LHCN-M2 (cell line): Measurements from ENCODE around the gene PLEKHG5. TPM values are rescaled to one million over a fixed set of nuclear protein-coding genes. Genes with fewer than 3 reads are reported as not detected.
A peak's percentile ranks its signal among the peaks of the same experiment; 100 is the strongest.
"Not testable (repeated sequence)": the region's sequence is repeated elsewhere in the genome, so short reads cannot be mapped to it uniquely, and the experiment has no call there.

Experiments
- DNase-seq: peaks from one replicate; pipeline ENCODE4 v3.0.0-alpha.2; 2012; ENCODE audit warnings: low read depth
- total RNA-seq: library from RNA; depleted of rRNA; stranded (reverse); fragments of >200 nt; gene quantifications from 2 replicates; pipeline ENCODE4 v1.2.3, GENCODE V29; 2014

PLEKHG5 gene
- total RNA-seq, 1 experiment from 2014 or later = 1.8 TPM

DNA sequence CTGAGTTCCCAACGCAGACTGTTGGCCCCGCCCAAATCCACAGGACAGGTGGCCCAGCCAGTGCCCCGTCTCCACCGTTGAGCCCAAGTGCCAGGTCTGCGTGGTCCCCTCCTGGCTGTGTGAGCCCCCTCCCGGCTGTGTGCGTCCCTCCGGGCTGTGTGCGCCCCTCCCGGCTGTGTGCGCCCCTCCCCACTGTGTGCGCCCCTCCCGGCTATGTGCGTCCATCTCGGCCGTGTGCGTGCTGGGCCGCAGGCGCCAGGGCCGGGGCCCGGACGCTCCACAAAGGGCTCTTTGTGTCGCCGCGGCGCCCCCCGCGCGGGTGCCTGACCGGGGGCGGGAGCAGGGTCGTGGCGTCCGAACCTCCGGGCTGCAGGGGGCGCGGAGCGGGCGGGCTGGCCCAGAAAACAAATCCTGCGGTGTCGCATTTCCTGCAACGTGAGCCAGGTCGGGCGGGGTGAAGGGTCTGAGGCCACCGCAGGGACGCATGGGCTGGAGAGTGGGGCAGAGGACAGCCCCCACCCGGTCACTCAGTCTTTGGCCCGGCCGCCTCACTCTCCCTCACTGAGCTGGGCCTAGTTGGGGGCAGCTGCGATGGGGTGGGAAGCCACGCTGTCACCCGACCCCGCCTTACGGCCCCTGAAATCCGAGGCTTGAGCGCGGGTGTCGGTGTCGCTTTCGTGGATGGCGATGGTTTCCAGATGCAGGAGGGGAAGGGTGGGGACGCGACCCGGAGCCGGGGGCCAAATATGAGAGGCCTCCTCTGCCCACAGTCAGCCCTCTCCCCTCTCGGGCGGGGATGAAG is 44.2 kb downstream of the PLEKHG5 start:
- DNase-seq = no peak

DNA sequence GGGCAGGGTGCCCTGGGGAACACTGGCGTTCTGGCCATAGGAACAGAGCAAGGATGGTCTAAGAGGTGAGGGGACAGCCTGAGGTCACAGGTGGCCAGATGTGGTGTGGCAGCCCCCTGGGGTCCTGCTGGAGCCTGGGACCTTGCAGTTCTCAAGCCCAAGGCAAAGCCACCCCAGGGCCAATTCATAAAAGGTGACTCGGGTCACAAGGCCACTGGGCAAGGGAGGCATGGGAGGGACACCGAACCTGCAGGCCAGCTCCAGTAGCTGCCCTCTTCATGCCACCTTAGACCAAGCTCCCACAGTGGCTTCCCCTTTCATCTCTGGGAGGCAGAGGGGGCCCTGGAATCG is 44.8 kb downstream of the PLEKHG5 start:
- DNase-seq = no peak

DNA sequence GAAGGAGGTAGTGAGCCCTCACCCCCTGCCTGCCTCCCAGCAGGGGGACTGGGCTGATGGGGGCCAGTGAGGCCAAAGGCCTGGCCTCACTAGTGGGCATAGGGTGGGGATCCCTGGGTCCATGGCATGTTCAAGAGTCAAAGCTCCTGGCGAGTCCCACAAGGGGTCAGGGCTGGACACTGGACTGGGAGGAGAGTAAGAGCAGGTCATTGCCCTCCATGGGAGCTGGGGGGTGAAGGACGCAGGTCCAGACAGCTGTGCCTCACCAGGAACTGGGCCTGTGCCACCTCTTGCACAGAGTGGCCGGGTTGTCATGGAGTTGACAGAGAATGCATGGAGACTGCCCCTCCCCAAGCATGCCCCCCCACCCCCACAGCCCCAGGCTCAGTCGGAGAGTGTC is 45.5 kb downstream of the PLEKHG5 start:
- DNase-seq = not testable (repeated sequence)

DNA sequence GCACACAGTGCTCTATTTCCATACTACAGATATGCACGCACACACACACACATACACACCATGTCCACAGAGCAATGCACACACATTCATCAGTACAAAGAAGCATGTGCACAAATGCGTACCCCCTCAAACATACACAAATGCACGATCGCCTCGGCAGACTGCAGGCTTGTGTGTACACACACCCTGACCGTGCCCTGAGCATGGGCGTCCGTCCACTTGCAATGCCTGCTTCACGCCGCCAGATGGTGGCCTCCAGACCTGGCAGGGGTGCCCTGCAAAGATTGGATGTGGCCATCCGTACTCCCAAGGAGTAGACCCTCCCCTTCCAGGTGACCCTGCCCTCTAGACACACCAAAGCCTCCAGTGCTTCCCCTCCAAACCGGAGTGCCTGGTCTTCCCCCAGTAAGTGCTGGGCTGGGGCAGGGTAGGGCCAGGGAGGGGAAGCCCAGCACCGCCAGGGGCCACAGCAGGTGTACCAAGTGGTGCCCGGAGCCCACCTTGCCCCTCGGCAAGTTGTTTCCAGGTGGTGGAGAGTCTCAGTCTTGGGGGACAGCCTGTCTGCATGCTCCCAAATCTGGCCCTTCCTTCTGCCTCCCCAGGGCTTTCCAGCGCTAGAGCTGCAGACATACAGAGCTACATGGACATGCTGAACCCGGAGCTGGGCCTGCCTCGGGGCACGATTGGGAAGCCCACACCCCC is 46.3 kb downstream of the PLEKHG5 start:
- no peak for DNase-seq

DNA sequence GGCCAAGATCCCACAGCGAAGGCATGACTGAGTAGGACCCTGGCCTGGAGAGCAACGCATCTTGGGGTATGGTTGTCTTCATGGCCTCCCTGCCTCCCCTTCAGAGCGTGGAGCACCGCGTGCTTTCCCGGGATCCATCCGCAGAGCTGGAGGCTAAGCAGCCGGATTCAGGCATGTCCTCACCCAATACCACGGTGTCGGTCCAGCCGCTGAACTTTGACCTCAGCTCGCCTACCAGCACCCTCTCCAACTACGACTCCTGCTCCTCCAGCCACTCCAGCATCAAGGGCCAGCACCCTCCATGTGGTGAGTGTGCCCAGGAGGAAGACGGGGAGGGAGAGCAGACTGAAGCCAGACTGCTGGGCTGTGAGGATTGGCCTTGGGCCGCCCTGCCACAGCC is 47.1 kb downstream of the PLEKHG5 start:
- no peak for DNase-seq

DNA sequence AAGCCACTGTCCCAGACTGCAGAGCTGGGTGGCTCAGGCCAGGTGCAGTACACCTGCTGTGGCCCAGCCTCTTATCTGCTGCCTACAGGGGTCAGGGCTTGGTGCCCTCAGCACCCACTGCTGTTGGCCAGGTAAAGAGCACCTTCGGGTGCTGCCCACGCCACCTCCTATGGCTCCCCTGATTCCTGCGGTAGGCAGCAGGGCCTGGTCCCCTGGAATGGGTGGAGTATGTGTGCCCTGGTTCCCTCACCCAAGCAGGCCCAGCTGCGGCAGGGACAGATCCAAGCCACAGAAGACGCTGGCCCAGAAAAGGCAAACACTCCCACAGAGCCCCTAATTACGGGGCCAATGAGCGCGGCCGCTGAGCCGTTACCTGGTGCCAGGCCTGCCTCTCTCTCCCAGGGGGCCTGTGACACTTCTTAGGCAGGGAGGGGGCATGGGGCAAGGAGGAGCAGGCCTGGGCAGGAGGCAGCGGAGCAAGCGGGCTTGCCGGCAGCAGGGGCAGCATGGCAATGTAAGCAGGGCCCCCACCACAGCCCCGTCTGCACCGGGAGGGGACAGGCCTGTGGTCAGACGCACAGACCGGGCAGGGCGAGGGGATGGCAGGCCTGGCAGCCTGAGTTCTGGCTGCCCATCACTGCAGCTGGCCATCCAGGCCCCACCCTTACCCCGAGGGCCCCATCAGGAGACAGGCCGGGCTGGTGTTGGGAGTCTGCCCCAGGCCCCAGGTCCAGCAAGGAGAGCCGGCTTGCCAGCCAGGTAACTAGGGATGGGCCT is 47.9 kb downstream of the PLEKHG5 start:
- no peak for DNase-seq

DNA sequence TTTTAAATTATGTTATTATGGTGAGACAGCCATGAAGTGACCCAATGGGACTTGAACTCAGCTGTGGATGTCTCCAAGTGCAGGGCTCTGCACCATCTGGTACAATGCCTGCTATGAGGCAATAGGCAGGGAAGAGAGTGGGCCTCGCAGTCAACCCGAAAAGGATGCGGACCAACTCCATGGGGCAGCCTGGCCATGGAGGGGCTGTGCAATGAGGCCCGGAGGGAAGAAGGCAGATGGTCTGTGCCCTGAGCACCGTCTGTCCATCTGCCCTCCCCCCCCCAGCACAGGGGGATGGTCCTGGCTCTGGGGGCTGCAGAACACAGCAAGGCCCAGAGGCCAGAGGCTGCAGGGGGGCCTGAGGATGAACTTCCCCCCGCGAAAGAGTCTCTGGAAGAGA is 49.9 kb downstream of the PLEKHG5 start:
- DNase-seq = no peak

DNA sequence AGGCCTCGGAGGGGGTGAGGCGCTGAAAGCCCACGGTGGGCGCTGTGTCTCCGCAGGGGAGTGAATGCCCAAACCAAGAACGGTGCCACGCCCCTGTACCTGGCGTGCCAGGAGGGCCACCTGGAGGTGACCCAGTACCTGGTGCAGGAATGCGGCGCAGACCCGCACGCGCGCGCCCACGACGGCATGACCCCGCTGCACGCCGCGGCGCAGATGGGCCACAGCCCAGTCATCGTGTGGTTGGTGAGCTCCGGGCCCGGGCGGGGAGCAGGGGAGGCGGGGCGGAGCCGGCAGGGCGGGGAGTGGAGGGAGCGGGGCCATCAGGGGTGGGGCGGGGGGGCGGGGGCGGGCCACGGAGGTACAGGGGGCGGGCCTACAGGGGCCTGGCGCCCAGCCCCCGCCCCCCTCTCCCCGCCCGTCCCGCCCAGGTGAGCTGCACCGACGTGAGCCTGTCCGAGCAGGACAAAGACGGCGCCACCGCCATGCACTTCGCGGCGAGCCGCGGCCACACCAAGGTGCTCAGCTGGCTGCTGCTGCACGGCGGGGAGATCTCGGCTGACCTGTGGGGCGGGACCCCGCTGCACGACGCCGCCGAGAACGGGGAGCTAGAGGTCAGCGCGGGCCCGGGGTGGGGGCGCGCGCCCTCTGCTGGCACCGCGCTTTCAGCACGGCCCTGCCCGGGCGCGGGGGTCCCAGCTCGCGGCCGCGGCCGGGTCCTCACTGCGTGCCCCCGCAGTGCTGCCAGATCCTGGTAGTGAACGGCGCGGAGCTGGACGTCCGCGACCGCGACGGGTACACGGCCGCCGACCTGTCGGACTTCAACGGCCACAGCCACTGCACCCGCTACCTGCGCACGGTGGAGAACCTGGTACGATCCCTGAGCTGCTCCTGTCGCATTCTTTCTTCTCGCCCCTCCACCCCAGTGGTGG is 51.0 kb downstream of the PLEKHG5 start:
- no peak for DNase-seq

DNA sequence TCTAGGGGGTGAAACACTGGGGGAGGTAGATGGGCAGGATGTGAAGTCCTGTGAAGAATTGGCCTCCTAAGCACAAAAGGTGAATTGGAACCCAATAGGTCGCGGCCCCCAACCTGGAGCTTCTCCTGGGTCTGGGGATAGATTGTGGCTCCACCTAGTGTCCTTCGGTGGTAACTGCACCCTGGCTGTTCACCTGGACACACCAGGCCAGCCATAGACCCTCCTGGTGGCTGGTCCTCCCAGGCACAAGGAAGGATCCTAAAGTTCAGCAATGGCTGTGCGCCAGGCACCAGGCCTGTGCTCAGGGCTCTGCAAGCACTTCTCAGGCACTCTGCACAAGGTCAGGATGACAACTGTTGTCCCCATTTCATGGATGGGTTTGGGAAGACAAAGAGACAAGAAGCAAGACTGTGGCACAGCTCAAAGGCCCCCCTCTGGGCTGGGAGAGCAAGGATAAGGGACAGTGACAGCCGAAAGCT is 53.4 kb downstream of the PLEKHG5 start:
- DNase-seq = no peak

DNA sequence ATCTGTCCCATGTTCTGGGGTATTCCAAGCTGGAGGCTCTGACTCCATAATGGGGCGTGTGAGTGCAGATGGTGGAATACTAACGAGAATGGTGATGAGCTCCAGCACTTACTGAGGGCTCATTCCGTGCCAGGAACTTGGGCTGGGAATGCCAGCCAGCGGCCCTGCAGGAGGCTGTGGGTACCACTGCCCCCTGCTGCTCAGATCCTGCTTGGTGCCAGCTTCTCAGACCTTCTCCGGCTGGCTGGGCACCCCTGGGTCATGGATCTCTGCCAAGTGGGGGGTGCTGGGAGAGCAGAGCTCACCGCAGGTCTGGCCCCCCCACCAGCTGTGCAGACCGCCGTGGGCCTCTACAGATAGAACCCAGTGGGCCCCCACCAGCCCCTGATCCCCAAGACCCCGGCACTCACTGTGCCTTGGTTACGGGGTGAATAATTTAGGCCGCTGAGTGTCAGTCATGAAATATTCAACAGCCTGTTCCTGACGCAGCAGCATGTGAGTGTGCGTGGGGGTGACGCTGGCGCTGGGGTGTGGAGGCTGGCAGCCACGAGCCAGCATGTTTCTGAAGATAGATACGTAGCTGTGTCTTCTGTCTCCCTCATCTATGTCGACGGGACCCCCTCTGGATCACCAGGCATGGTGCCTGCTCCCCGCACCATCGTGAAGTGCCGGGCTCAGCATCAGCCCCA is 54.3 kb downstream of the PLEKHG5 start:
- DNase-seq = peak; percentile 52

DNA sequence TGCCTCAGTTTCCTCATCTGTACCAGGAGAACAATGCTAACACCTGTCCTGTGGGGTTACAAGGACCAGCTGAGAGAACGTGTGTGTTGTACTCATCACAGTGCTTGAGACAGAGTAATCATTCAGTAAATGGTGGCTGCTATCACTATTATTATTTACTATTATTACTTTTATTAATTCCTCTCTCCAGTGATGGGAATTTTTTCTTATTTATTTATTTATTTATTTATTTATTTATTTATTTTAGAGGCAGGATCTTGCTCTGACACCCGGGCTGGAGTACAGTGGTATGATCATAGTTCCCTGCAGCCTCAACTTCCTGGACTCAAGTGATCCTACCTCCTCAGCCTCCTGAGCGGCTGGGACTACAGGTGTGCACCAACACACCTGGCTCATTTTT is 55.2 kb downstream of the PLEKHG5 start:
- not testable (repeated sequence) for DNase-seq

DNA sequence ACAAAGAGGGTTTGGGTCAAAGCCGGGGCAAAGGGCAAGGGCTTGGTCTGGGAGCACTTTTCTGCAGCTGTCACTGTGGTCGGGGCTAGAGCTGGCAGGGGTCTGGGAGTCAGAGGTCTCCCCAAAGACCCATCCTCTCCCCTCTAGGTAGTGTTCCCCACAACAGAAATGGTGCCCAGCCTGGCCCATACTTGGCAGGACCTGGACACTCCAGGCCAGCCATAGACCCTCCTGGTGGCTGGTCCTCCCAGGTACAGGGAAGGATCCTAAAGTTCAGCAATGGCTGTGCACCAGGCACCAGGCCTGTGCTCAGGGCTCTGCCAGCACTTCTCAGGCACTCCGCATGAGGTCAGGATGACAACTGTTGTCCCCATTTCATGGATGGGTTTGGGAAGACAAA is 55.9 kb downstream of the PLEKHG5 start:
- DNase-seq = no peak

DNA sequence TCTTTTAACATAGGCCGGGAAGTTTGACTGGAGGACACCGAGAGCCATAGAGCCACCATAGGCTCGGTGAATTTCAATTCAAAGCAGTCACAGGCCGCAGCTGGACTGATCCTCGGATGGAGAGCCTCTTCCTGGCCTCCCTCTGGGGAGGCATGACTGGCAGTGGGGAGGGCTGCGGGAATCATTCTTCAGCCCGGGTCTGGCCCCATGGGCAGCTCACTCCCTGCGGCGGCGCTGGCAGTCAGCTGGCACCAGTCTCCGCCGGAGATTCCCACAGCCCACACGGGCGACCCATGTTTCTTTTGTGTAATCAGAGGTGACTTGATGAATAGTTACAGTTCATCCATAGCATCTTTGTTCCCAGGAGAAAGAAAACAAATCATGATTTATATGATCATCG is 56.3 kb downstream of the PLEKHG5 start:
- no peak for DNase-seq

DNA sequence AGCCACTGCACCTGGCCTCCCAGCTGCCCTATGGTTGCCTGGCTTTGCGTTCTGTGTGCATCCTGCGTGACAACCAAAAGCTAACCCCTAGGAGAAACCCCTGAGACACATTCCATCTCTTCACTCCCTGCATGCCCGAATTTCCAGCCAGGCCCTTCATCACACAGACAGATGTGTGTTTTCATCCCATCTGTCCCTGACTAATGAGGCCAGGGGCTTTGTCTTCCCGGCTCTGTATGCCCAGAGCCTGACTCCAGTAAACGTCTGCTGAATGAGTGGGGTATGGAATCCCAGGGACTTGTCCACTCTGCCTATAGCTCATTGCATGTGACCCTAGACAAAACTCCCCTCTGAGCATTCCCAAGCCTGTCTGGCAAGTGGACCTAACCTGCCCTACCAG is 57.3 kb downstream of the PLEKHG5 start:
- DNase-seq = no peak

DNA sequence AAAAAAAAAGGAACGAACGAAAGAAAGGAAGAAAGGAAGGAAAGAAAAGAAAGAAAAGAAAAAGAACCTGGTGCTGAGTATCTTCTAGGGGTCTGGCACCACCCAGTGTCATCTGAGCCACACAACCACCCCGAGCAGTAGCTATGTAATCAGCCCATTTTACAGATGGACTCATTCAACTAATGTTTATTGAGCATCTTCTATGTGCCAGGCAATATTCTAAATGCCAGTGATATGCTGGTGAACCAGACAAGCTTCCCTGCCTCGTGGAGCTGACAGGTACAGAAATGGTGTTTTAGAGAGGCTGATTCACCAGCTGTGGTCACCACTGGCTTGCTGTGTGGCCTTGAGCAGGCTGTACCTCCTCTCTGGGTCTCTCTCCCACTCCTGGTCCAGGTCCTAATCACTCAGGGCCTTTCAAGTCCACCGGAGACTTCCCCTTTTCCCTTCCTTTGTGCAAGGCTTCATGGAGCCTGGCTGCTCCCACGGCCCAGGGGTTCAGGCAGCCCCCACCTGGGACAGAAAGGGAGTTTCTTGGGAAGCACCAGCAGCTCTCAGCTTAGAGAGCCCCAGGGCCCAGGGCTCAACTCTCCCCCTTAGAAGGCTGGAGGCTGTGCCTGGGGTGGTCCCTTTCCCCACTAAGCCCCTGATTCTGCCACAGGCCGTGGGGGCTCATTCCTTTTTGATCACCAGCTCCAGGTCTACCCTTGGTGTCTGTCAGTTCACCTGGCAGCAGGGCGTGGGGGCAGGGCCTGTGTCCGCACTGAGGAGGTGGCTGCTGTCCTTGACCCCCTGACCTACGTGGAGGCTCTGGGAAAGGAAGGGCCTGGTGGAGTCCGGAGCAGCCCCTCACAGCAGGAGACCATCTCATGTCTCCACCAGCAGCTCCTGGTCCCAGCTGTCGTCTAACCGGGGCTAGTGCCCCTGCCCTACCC is 59.6 kb downstream of the PLEKHG5 start:
- DNase-seq = not testable (repeated sequence)

DNA sequence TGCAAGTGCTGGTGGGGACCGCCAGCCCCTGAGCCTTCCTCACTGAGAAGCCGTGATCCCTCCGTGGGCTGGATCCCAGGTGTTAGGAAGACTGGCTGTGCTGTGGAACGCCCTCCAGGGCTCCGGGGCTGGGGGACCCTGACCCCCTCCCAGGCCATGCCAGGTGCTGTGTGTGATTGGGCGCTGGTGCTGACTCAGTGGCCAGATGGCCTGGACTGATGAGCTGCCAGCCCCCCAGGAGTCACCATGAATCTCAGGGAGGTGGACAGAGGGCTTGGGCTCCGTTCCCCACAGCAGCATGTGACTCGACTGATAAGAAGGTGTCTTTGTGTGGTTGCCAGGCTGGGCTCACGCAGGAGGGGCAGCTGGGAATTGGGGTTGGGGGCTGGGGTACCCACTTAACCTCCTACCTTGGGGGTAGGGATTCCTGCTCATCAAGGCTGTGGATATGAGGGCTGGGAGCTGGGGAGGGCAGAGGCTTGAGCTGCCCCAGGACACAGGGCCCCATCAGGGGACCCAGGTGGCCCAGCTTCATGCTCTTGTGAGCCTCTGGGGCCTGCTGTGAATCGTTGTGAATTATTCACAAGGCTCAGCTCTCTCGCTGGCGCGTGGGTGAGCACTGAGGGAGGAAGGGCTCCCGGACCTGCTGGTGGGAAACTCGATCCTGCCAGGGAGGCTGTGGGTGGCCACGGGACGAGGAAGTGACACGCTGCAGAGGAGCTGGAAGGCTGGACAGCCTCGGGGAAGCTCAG is 61.6 kb downstream of the PLEKHG5 start:
- not testable (repeated sequence) for DNase-seq

DNA sequence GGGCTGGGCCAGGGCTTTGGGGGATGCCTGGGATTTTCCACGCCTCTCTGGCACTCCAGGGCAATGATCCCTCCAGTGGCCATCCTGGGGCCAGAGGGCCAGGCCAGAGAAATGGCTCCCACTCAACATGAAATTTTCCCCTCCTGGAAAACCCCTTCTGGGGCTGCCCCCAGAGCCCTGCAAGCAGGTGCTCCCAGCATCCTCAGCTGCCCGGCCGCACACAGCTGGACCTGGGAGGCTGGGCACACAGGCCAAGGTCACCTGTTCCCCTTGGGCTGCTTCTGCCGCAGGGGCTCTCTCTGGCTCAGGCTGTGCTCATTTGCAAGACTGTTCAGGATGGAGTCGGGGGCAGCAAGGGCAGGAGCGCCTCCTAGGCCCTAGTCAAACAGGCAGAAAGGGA is 63.0 kb downstream of the PLEKHG5 start:
- not testable (repeated sequence) for DNase-seq
